Body of pancreas (tissue), 4 donors: ENCODE data around the gene PKP2.

Experiments
- CTCF ChIP-seq, 7 experiments: fragments of 450-650 bp in 4 of 7; fragments of 200-600 bp in 3 of 7; sonication (generic) in 3 of 7; IDR thresholded peaks; one replicate each; pipeline ENCODE4 v1.5.1; 2016 to 2019; ENCODE audit warnings: antibody characterized with exemption in 7 of 7
- POLR2A ChIP-seq, 3 donors: fragments of 450-650 bp; IDR thresholded peaks; one replicate each; pipeline ENCODE4 v1.6.1; 2016; ENCODE audit warnings: antibody characterized with exemption in 3 of 3, mild to moderate bottlenecking in 2 of 3

- TF ChIP-seq CTCF (IDR thresholded peaks at IDR 0.05) = no peak
- no peak for TF ChIP-seq POLR2A (IDR thresholded peaks at IDR 0.05)
These were observed 72.0 kb downstream of the PKP2 start for GRCh38 chr12:32824596-32824995.
